ENCODE data around the gene LMAN2. TPM values are rescaled to one million over a fixed set of nuclear protein-coding genes. Genes with fewer than 3 reads are reported as not detected.
"Not testable (repeated sequence)": the region's sequence is repeated elsewhere in the genome, so short reads cannot be mapped to it uniquely, and the experiment has no call there.

The LMAN2 gene
- total and polyA plus RNA-seq, 12 donors = 46.3 to 215 (median 56.3) TPM

GRCh38 chr5:177361418-177362291, 10.2 kb upstream of the LMAN2 start:
- peaks cover 0 to 88% (median 38%) of the 10 kb centered on the region in 9 donors for H3K4me1 ChIP-seq
- WGBS, 2 donors = 74 to 84% methylated on average over 6 of the region's 6 CpGs
- H3K4me3 ChIP-seq = no peak overlapping the region
- H3K9me3 ChIP-seq = no peaks in the 10 kb centered on the region
- peak overlapping the region in 1 of 10 donors; percentile 74 for H3K27ac ChIP-seq
- ATAC-seq (no peak), DNase-seq (no peak)
- intact Hi-C loops (cut with DNase I) = loop anchor here in 2 of 10 donors (10.0 kb wide), 2 partner anchors 47 to 247 kb away; partner anchors contain the start of gene MXD3 (in 1 of the 2)
- no peak for TF ChIP-seq CTCF (IDR thresholded peaks at IDR 0.05)
- H3K36me3 ChIP-seq = peaks cover 0 to 3% (median 0%) of the 10 kb centered on the region in 9 donors
- H3K27me3 ChIP-seq = no peaks in the 10 kb centered on the region

- WGBS, 2 donors = 93 to 94% methylated on average over 7 of the region's 7 CpGs
- intact Hi-C loops (cut with DNase I) = loop anchor here in 2 of 10 donors (10.0 kb wide), 2 partner anchors 46 to 246 kb away; partner anchors contain the start of gene MXD3 (in 1 of the 2)
Observed at GRCh38 chr5:177360740-177361139, 9.3 kb upstream of the LMAN2 start.

GRCh38 chr5:177359860-177360259, 8.4 kb upstream of the LMAN2 start:
- Histone ChIP-seq H3K36me3 (no peaks in the 10 kb centered on the region), H3K27me3 (no peaks in the 10 kb centered on the region), H3K4me3 (peak overlapping the region in 1 of 10 donors; percentile 67), H3K9me3 (peaks cover 0 to 5% (median 0%) of the 10 kb centered on the region in 11 donors), H3K4me1 (peaks cover 0 to 91% (median 29%) of the 10 kb centered on the region in 9 donors), H3K27ac (peak overlapping the region in 1 of 10 donors; percentile 88)
- ATAC-seq = no peak
- no peak for DNase-seq
- intact Hi-C loops (cut with DNase I) = loop anchor here in 2 of 10 donors (10.0 kb wide), 2 partner anchors 45 to 245 kb away; partner anchors contain the start of gene MXD3 (in 1 of the 2)
- no peak for TF ChIP-seq CTCF (IDR thresholded peaks at IDR 0.05)
- 73 to 87% methylated on average over 3 of the region's 3 CpGs for WGBS, 2 donors

More at GRCh38 chr5:177360740-177361139, 9.3 kb upstream of the LMAN2 start:
- not testable (repeated sequence) for H3K4me3 ChIP-seq, DNase-seq, ATAC-seq, H3K27me3 ChIP-seq, H3K9me3 ChIP-seq, H3K36me3 ChIP-seq
- Histone ChIP-seq H3K4me1 (peaks cover 0 to 86% (median 30%) of the 10 kb centered on the region in 9 donors), H3K27ac (peak overlapping the region in 1 of 10 donors; percentile 74)

- H3K36me3 ChIP-seq = no peaks in the 10 kb centered on the region
- TF ChIP-seq CTCF (IDR thresholded peaks at IDR 0.05) = no peak
- no peak for DNase-seq
- H3K27me3 ChIP-seq = no peaks in the 10 kb centered on the region
- peak overlapping the region in 1 of 10 donors; percentile 88 for H3K27ac ChIP-seq
- intact Hi-C loops (cut with DNase I) = no loop called here
- peak overlapping the region in 1 of 10 donors; percentile 67 for H3K4me3 ChIP-seq
- peaks cover 0 to 93% (median 29%) of the 10 kb centered on the region in 9 donors for H3K4me1 ChIP-seq
- 65 to 67% methylated on average over 6 of the region's 6 CpGs for WGBS, 2 donors
- H3K9me3 ChIP-seq = peaks cover 0 to 5% (median 0%) of the 10 kb centered on the region in 11 donors
- peak in 1 of 8 donors; percentile 7 for ATAC-seq
Observed at GRCh38 chr5:177359451-177359851, 8.0 kb upstream of the LMAN2 start.
